Vagina (tissue), 2 donors: ENCODE measurements around the gene GUCY1A2.

Source experiments
- CTCF ChIP-seq, 3 experiments: fragments of 450-650 bp in 2 of 3; fragments of 200-600 bp in 1 of 3; sonication (generic) in 1 of 3; IDR thresholded peaks; one replicate each; pipeline ENCODE4 v1.5.1; 2017 to 2019; ENCODE audit warnings: antibody characterized with exemption in 3 of 3, mild to moderate bottlenecking in 2 of 3, moderate library complexity in 2 of 3
- POLR2A ChIP-seq, 2 donors: fragments of 450-650 bp; IDR thresholded peaks; one replicate each; pipeline ENCODE4 v1.6.1; 2017; ENCODE audit warnings: antibody characterized with exemption in 2 of 2, mild to moderate bottlenecking in 2 of 2, moderate library complexity in 2 of 2

- no peak for TF ChIP-seq CTCF (IDR thresholded peaks at IDR 0.05)
- no peak for TF ChIP-seq POLR2A (IDR thresholded peaks at IDR 0.05)
These were observed 103.9 kb downstream of the GUCY1A2 start for GRCh38 chr11:106914409-106914808.
